ENCODE results near the gene UBAP1L. TPM values are rescaled to one million over a fixed set of nuclear protein-coding genes. Genes with fewer than 3 reads are reported as not detected.
A peak's percentile ranks its signal among the peaks of the same experiment; 100 is the strongest.

The UBAP1L gene
- total RNA-seq, 1 donor, result 2.1 TPM

DNA sequence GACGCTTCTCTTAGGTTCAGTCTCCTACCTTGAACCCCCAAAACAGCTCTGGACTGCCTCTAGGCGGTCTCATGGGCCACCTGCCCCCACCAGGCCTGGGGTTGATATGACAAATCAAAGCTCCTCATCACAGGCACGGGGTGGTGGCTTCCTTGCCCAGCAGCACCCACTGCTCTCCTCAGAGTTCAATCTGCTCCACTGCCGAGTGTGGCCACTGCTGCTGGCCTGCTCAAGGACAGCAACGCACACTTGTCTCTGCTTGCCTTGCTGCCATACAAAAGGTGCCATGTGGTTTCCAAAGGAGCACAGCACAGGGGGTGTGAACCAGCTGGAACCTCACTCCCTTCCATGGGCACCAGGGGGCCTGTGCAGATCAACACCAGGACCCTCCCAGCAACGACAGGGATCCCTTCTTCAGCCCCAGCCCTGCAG lies 28.3 kb downstream of the UBAP1L start:
- DNase-seq (ENCODE audit: low read depth), result no peak
- H3K4me3 ChIP-seq (ENCODE audit: low read depth, low read length), result no peak overlapping the region
- TF ChIP-seq, protein P1, sequence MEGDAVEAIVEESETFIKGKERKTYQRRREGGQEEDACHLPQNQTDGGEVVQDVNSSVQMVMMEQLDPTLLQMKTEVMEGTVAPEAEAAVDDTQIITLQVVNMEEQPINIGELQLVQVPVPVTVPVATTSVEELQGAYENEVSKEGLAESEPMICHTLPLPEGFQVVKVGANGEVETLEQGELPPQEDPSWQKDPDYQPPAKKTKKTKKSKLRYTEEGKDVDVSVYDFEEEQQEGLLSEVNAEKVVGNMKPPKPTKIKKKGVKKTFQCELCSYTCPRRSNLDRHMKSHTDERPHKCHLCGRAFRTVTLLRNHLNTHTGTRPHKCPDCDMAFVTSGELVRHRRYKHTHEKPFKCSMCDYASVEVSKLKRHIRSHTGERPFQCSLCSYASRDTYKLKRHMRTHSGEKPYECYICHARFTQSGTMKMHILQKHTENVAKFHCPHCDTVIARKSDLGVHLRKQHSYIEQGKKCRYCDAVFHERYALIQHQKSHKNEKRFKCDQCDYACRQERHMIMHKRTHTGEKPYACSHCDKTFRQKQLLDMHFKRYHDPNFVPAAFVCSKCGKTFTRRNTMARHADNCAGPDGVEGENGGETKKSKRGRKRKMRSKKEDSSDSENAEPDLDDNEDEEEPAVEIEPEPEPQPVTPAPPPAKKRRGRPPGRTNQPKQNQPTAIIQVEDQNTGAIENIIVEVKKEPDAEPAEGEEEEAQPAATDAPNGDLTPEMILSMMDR (IDR thresholded peaks at IDR 0.05; ENCODE audit: insufficient read depth, low read length), result peak; percentile 21

DNA sequence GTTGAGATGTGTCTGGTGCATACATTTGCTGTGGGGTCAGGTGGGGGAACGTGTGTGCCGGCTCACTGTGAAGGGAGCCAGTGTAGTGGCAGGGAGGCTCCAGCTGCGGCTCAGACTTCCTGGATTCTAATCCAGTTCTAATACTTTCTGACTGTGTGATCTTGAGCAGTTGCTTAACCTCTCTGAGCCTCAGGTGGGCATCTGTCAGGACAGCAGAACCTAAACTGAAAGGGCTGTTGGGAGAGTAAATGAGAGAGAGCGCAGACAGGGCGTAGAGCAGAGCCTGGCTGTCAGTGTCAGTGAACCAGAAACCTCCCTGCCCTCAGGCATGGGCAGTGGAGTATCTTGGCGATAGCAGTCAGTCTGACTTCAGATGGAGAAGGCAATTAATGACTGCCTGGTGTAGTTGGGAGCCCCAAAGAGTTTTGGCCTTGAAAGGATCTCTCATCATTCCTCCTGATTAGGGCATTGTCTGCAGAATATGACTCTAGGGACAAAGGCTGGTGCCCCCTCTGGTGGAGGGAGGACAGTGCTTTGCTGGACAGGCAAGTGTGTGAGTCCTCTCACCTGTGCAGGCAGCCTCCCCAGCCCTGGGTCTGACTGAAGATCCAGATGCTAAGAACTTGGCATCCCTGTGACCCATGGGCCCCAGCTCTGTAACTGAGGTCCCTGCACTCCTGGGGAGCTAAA lies 28.9 kb downstream of the UBAP1L start:
- DNase-seq (ENCODE audit: low read depth), result no peak
- TF ChIP-seq, protein P1 (IDR thresholded peaks at IDR 0.05; ENCODE audit: insufficient read depth, low read length), result peak; percentile 54
- no peak overlapping the region for H3K4me3 ChIP-seq (ENCODE audit: low read depth, low read length)

DNA sequence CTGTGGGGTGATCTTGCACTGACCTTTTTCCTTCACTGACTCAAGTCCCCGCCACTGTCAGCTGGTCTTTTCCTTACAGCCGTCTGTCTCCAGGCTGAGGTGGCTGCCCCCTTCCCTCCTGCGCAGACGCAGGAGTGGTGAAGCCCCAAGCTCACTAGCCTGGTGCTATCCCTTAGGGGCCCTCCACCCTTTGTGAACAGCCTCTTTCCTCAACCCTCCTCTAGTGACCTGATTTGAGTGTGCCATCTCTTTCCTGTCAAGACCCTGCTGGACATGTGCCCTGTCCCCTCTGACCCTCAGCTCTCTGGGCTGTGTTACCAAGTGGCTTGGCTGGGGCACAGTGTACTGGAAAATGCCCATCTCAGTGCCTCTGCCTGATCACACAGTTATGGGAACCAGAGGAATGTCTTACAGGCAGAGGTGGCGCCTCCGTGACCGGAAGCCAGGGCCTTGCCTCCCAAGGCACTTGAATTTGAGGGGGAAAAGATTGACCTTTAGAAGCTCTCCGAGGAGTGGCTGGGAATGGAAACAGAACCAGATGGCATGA lies 29.7 kb downstream of the UBAP1L start:
- TF ChIP-seq, protein P1 (IDR thresholded peaks at IDR 0.05; ENCODE audit: insufficient read depth, low read length), result no peak
- no peak overlapping the region for H3K4me3 ChIP-seq (ENCODE audit: low read depth, low read length)
- no peak for DNase-seq (ENCODE audit: low read depth)

DNA sequence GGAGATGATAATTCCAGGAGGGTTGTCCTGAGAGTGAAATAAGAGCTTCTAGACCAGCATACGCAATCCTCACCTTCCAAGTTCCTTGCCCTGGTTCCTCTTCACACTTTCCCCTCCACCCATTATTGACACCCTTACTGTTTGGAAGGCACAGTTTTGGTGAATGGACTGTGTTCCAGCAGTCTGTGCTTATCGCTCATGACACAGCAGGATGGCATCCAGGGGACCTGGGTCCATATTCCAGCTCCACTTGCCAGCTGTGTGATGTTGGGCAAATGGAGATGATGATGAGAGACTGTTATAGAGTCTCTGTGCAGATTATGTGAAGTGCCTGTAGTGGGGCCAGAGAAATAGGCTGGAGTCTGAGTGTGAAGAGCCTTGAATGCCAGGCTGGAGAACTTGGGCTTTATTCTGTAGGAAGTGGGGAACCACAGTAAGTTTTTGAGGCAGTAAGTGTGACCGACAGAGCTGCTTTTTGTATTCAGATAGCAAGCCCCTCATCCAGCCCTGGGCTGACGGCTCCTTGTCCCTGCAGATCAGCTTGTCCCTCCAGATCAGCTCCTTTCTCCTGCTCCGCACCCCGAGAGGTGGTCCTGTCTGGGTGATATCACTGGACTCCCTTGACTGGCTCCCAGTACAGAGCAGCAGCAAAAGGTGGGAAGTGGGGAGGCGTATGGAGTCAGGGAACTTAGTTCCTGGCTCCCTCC lies 30.3 kb downstream of the UBAP1L start:
- TF ChIP-seq, protein P1 (IDR thresholded peaks at IDR 0.05; ENCODE audit: insufficient read depth, low read length), result no peak
- H3K4me3 ChIP-seq (ENCODE audit: low read depth, low read length), result no peak overlapping the region
- no peak for DNase-seq (ENCODE audit: low read depth)

DNA sequence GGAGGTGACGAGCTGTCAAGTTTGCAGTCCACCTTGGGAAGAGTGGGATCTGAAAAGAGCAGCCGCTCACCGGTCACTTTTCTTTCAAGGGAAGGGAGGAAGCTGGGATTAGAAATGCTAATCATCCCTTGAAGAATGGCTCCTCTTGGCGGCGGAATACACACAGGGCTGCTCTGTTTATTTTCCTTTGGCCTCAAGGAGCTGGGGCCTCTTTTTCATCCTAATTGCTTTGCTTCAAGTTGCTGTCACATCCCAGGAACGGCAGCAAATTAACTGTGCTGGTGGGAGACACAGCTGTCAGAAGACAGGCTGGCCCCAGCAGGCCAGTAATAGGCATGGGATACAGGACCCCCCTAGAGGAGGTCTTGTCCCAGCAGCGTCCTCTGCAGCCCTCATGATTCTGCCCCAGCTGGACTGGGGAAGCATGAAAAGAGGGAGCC lies 31.7 kb downstream of the UBAP1L start:
- DNase-seq (ENCODE audit: low read depth), result peak; percentile 39
- TF ChIP-seq, protein P1 (IDR thresholded peaks at IDR 0.05; ENCODE audit: insufficient read depth, low read length), result peak; percentile 36
- no peak overlapping the region for H3K4me3 ChIP-seq (ENCODE audit: low read depth, low read length)

DNA sequence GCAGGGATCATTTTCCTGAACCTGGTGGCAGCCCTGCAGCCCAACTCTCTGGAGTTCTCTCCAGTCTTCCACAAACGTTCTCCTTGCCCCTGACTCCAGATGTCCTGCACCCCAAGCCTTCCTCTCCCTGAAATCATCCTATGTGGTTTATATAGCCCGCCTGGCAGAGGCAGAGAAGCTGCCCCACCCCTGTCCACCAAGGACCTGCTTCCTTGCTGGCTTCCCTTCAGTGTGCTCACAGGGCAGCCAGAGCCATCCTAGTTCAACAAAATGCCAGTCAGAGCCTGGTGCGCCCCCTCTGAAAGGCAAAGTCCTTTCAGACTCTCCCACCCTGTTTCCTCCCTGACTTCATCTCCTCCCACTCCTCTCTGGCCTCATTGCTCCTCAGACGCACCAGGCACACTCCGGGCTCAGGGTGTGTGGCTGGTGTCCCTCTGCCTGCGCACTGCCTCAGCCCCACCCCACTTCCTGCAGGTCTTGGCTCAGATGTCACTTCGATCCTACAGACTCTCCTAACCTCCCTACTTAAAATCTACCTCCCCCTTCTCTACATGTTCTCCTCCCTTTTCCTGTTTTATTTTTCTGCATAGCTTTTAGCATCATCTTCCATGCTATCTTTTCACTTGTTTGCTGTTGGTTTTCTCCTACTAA lies 32.6 kb downstream of the UBAP1L start:
- TF ChIP-seq, protein P1 (IDR thresholded peaks at IDR 0.05; ENCODE audit: insufficient read depth, low read length), result no peak
- no peak overlapping the region for H3K4me3 ChIP-seq (ENCODE audit: low read depth, low read length)
- no peak for DNase-seq (ENCODE audit: low read depth)

Measured in fibroblast of the aortic adventitia (primary cell).